HFF-Myc (cell line): ENCODE results near the gene LRP2BP.

ENCODE experiments used
- DNase-seq: peaks from one replicate; pipeline ENCODE4 v3.0.0-alpha.2; 2011; ENCODE audit warnings: low read depth; ENCODE audit errors: extremely low read depth
- H3K4me3 ChIP-seq: replicated peaks from 2 replicates; pipeline ENCODE4 v1.5.1; 2011; ENCODE audit warnings: low read depth, mild to moderate bottlenecking, control low read depth, low read length
- TF ChIP-seq, protein P1 (sequence below): IDR thresholded peaks from 2 replicates; pipeline ENCODE4 v1.5.1; 2012; ENCODE audit warnings: mild to moderate bottlenecking, low read depth, low read length, control low read depth; ENCODE audit errors: missing control alignments

Gene LRP2BP

DNA sequence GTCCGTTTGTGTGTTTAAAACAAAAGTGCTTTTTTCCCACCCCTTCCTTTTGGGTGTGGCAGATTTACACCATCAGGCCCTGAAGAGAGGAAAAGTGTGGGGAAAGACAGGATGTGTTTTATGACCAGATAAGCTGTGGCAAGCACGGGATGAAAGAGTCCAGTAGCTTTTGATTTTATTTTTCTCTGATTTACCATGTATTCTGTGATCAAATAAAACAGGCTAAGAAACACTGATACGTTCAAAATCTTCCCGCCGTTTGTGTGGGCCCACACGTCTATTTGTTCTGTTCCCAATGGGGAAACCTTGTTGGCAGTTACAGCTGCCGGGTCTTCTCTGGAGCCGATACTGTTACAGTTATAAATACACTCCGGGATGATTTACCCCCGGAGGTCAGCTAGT is 10.8 kb downstream of the LRP2BP start:
- H3K4me3 ChIP-seq, result no peak overlapping the region
- TF ChIP-seq, protein P1, sequence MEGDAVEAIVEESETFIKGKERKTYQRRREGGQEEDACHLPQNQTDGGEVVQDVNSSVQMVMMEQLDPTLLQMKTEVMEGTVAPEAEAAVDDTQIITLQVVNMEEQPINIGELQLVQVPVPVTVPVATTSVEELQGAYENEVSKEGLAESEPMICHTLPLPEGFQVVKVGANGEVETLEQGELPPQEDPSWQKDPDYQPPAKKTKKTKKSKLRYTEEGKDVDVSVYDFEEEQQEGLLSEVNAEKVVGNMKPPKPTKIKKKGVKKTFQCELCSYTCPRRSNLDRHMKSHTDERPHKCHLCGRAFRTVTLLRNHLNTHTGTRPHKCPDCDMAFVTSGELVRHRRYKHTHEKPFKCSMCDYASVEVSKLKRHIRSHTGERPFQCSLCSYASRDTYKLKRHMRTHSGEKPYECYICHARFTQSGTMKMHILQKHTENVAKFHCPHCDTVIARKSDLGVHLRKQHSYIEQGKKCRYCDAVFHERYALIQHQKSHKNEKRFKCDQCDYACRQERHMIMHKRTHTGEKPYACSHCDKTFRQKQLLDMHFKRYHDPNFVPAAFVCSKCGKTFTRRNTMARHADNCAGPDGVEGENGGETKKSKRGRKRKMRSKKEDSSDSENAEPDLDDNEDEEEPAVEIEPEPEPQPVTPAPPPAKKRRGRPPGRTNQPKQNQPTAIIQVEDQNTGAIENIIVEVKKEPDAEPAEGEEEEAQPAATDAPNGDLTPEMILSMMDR, result no peak

DNA sequence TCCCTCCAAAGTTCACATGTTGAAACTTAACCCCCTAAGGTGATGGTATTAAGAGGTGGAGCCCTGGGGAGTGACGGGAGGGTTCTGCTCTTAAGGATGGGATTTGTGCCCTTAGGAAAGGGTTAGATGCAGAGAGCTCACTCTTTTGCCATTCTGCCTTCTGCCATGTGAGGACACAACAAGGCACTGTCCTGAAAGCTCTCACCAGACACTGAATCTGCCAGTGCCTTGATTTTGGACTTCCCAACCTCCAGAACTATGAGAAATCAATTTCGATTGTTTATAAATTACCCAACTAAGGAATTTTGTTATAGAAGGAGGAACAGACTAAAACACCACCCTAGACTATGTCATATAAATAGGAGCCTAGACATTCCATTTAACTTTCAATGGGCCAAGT is 11.7 kb downstream of the LRP2BP start:
- H3K4me3 ChIP-seq, result no peak overlapping the region
- no peak for DNase-seq

More for the DNA sequence above, 10.8 kb downstream of the LRP2BP start:
- DNase-seq, result no peak

DNA sequence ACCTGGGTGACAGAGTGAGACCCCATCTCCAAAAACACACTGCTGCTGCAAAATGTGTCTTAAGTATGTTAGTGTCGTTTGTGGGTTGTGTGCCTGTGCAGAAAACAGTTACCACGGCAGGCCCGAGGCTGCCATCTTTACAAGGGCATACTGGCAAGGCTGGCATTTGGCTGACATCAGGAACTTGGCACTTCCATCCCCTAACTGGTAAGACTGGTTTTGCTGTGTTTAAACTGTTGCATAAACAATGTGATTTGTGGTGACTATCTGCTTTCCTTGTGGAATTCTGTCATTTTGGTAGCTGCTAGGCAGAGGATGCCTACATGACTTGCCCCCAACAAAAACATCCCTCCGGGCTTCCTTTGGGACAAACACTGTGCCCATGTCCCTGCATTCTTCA is 12.3 kb downstream of the LRP2BP start:
- no peak overlapping the region for H3K4me3 ChIP-seq
- TF ChIP-seq, protein P1, result no peak

More for the DNA sequence above, 11.7 kb downstream of the LRP2BP start:
- TF ChIP-seq, protein P1, result no peak

DNA sequence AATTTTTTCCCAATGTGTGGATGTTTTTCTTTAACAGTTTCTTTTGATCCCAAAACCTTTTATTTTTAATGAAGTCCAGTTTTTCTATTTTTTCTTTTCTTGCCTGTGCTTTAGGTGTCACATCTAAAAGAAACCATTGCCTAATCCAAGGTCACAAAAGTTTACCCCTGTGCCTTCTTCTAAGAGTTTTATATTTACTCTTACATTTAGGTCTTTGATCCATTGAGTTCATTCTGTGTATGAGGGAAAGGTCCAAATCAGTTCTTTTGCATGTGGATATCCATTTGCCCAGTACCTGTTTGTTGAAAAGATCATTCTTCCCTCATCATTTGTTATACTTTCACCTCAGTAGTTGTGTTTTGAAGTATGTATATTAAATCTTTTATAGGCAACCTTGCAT is 13.0 kb downstream of the LRP2BP start:
- H3K4me3 ChIP-seq, result no peak overlapping the region
- TF ChIP-seq, protein P1, result no peak
- no peak for DNase-seq

More for the DNA sequence above, 12.3 kb downstream of the LRP2BP start:
- no peak for DNase-seq

DNA sequence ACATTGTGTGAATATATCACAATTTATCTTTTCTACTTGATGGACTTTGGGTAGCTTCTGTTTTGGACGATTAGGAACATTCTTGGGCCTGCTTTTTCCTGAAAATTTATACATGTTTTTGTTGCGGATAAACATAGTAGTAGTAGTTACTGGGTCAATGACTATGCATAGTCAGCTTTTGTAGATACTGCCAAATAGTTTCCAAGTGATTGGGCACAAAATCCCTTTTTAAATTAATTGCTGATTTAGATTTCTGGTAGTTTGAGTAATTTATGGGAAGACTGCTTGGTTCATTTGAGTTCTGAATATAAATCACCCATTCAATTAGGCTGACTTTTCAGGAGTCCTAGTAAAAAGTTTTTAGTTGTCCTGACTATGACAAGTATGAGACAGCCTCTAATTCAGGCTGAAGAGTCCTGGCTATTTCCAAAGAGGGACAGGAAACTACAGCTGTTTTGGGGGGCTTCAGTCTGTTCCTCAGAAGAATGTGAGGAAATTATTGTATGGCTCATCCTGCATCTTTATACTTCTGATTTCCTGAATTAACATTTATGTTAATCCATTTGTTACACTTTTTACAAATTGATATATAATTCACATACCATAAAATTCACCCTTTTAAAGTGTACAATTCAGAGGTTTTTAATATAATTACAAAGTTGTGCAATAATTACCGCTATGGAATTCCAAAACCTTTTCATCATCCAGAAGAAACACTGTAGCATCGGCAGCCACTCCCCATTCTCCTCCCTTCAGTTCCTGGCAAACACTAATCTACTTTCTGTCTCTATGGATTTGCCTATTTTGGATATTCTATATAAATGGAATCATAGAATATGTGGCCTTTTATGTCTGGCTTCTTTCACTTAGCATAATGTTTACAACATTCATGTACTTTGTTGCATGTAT is 14.2 kb downstream of the LRP2BP start:
- DNase-seq, result no peak
- no peak overlapping the region for H3K4me3 ChIP-seq
- TF ChIP-seq, protein P1, result no peak

DNA sequence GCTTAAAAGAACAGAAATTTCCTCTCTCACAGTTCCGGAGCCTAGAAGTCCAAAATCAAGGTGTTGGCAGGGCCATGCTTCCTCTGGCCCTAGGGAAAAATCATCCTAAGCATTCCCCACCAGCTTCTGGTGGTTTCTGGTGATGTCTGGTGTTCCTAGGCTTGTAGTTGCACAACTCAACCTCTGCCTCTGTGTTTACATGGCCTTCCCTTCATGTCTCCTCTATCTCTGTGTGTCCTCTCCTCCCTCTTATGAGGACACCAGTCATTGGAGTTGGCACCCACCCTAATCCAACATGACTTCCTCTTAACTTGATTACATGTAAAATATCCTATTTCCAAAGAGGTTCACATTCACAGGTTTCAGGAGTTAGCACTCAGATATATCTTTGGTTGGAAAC is 15.4 kb downstream of the LRP2BP start:
- no peak for DNase-seq
- H3K4me3 ChIP-seq, result no peak overlapping the region
- TF ChIP-seq, protein P1, result no peak
